SK-N-SH (cell line): ENCODE data around the gene PDE4D. TPM values are rescaled to one million over a fixed set of nuclear protein-coding genes. Genes with fewer than 3 reads are reported as not detected.

Experiments
- CTCF ChIA-PET: fragments of 300-600, 350-600 bp; formaldehyde crosslinking; extraction: SDS; loops from one replicate; lab custom pipeline; 2021; lab: Yijun Ruan, JAX
- POLR2A ChIA-PET: fragments of 350-600 bp; sonication (Branson Sonifier 250); formaldehyde crosslinking; extraction: SDS; loops from one replicate; lab custom pipeline; 2020; ENCODE audit warnings: antibody characterized with exemption, inconsistent platforms; lab: Yijun Ruan, JAX
- DNase-seq: peaks from one replicate; pipeline ENCODE4 v3.0.0; 2012
- H2AFZ ChIP-seq: fragments of 200-600 bp; sonication (generic); 2 replicates; pipeline ENCODE4 v1.8.1; 2016; ENCODE audit warnings: antibody characterized with exemption, mild to moderate bottlenecking, low read depth
- H3F3A ChIP-seq: fragments of 200-600 bp; sonication (generic); replicated peaks from 2 replicates; pipeline ENCODE3; 2016; ENCODE audit warnings: antibody characterized with exemption, mild to moderate bottlenecking; ENCODE audit not compliant: insufficient read depth
- H3K27ac ChIP-seq, 2 experiments: fragments of 200-500 bp in 1 of 2; fragments of 200-600 bp in 1 of 2; sonication (Bioruptor generic) in 1 of 2; sonication (generic), shearing (Covaris generic) in 1 of 2; 2 replicates each; pipeline versions ENCODE4 v1.5.1 to v1.6.1; 2014 to 2016; ENCODE audit warnings: low read depth in 2 of 2, inconsistent platforms in 1 of 2, low read length in 1 of 2, mild to moderate bottlenecking in 1 of 2, mixed read lengths in 1 of 2
- H3K27me3 ChIP-seq: fragments of 200-600 bp; sonication (generic), shearing (Covaris generic); 2 replicates; pipeline ENCODE4 v1.6.1; 2016; ENCODE audit warnings: mixed run types; ENCODE audit not compliant: insufficient read depth
- H3K36me3 ChIP-seq, 2 experiments: fragments of 200-500 bp in 1 of 2; fragments of 200-600 bp in 1 of 2; sonication (Bioruptor generic) in 1 of 2; sonication (generic) in 1 of 2; replicated peaks in 1 of 2; 2 replicates each; pipeline versions ENCODE3 to v1.5.1; 2014 to 2016; ENCODE audit warnings: low read length in 1 of 2, mild to moderate bottlenecking in 1 of 2; ENCODE audit not compliant: insufficient read depth in 2 of 2, control insufficient read depth in 1 of 2
- H3K4me1 ChIP-seq, 2 experiments: fragments of 200-500 bp in 1 of 2; fragments of 200-600 bp in 1 of 2; sonication (Bioruptor generic) in 1 of 2; sonication (generic), shearing (Covaris generic) in 1 of 2; 2 replicates each; pipeline versions ENCODE4 v1.5.1 to v1.6.1; 2014 to 2016; ENCODE audit warnings: low read depth in 1 of 2, low read length in 1 of 2, mixed run types in 1 of 2; ENCODE audit not compliant: insufficient read depth in 2 of 2, control insufficient read depth in 1 of 2
- H3K4me2 ChIP-seq: fragments of 200-600 bp; sonication (generic), shearing (Covaris generic); 2 replicates; pipeline ENCODE4 v1.6.1; 2017; ENCODE audit warnings: mixed run types
- H3K4me3 ChIP-seq, 2 experiments: fragments of 200-500 bp in 1 of 2; fragments of 200-600 bp in 1 of 2; sonication (Bioruptor generic) in 1 of 2; sonication (generic), shearing (Covaris generic) in 1 of 2; 2 replicates each; pipeline versions ENCODE4 v1.5.1 to v1.8.1; 2014 to 2016; ENCODE audit warnings: low read depth in 2 of 2, inconsistent platforms in 1 of 2, low read length in 1 of 2, mild to moderate bottlenecking in 1 of 2, mixed read lengths in 1 of 2, moderate library complexity in 1 of 2
- H3K79me2 ChIP-seq: fragments of 200-600 bp; sonication (generic); 2 replicates; pipeline ENCODE4 v1.8.1; 2017; ENCODE audit warnings: mild to moderate bottlenecking; ENCODE audit not compliant: insufficient read depth
- H3K9ac ChIP-seq: fragments of 200-600 bp; sonication (generic); 2 replicates; pipeline ENCODE4 v1.6.1; 2017; ENCODE audit warnings: mixed run types
- H3K9me2 ChIP-seq: fragments of 200-600 bp; sonication (generic); 2 replicates; pipeline ENCODE4 v1.6.1; 2017; ENCODE audit warnings: mixed run types
- H3K9me3 ChIP-seq: fragments of 200-600 bp; sonication (generic); 2 replicates; pipeline ENCODE4 v1.6.1; 2017; ENCODE audit warnings: mixed run types, mild to moderate bottlenecking, moderate library complexity
- H4K20me1 ChIP-seq: fragments of 200-600 bp; sonication (generic); 2 replicates; pipeline ENCODE4 v1.6.1; 2017; ENCODE audit warnings: mild to moderate bottlenecking, mixed run types; ENCODE audit not compliant: insufficient read depth
- ELF1 ChIP-seq: IDR thresholded peaks from 2 replicates; pipeline ENCODE4 v1.4.0; 2012
- EP300 ChIP-seq, 2 experiments: IDR thresholded peaks; 2 replicates each; pipeline versions ENCODE4 v1.4.0 to v1.6.1; 2012; ENCODE audit warnings: borderline replicate concordance in 1 of 2, low read depth in 1 of 2, low read length in 1 of 2
- FOXJ3 ChIP-seq: sonication (generic); formaldehyde crosslinking; IDR thresholded peaks from 2 replicates; pipeline ENCODE4 v1.5.1; 2020; ENCODE audit warnings: mild to moderate bottlenecking, missing genetic modification reagents
- GABPA ChIP-seq: IDR thresholded peaks from 2 replicates; pipeline ENCODE4 v1.4.0; 2012; ENCODE audit warnings: low read depth, mild to moderate bottlenecking
- GATA2 ChIP-seq: sonication (generic); formaldehyde crosslinking; IDR thresholded peaks from 2 replicates; pipeline ENCODE4 v1.5.0; 2020; ENCODE audit warnings: mild to moderate bottlenecking, missing genetic modification reagents
- RAD21 ChIP-seq: IDR thresholded peaks from 2 replicates; pipeline ENCODE4 v1.6.1; 2012; ENCODE audit warnings: mild to moderate bottlenecking, low read length
- TAF1 ChIP-seq: IDR thresholded peaks from 2 replicates; pipeline ENCODE4 v1.6.1; 2012; ENCODE audit warnings: low read depth, mild to moderate bottlenecking, low read length, moderate library complexity, borderline replicate concordance
- TCF12 ChIP-seq: IDR thresholded peaks from 2 replicates; pipeline ENCODE4 v1.4.0; 2012
- TEAD4 ChIP-seq: IDR thresholded peaks from 2 replicates; pipeline ENCODE4 v1.4.0; 2012; ENCODE audit warnings: mild to moderate bottlenecking, borderline replicate concordance; ENCODE audit not compliant: insufficient read depth
- WGBS: methylation state at CpG from one replicate; pipeline ENCODE4 v1.1.6; 2017; ENCODE audit warnings: low lambda C conversion rate; 5-methylcytosine and 5-hydroxymethylcytosine counted together
- polyA plus RNA-seq, 3 experiments: library from polyadenylated mRNA; depleted of rRNA; stranded (reverse); fragments of >200 nt; gene quantifications; 2 replicates each; pipeline ENCODE4 v1.2.3, GENCODE V29; 2012
- TF ChIP-seq, protein P1 (sequence below): IDR thresholded peaks from 2 replicates; pipeline ENCODE4 v1.4.0; 2012; ENCODE audit warnings: low read depth, borderline replicate concordance

PDE4D gene
- polyA plus RNA-seq, 1 of the 3 experiments (the other 2 are of a cell fraction), result 2.4 TPM

GRCh38 chr5:59816654-59817300 is 76.7 kb downstream of the PDE4D start:
- H3K4me3 ChIP-seq, result no peak overlapping the region
- POLR2A ChIA-PET, result no interaction called here
- WGBS, result 84% methylated on average over 6 of the region's 6 CpGs

DNA sequence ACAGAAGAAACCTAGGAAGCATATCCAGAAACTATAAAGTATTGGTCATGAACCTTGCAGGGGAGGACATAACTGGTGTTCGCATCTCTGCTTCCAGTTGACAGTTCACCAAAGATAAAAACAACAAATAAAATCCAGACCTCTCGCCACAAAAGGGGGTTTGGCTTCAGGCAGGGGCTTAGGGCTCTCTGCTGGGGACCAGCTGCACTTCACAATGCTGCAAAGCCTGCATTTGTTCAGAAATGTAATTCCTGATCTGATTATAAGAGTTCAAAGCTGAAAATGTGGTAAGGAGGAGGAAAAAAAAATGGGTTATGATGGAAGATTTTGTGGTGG is 79.0 kb downstream of the PDE4D start:
- Histone ChIP-seq H3K27ac (peak overlapping the region in 1 of 2 experiments; percentile 28; a peak in 1 of 4 replicates), H3K27me3 (no peaks in the 10 kb centered on the region), H3K4me2 (no peak overlapping the region)
- 92% methylated on average over 2 of the region's 2 CpGs for WGBS
- TF ChIP-seq TAF1 (no peak), TCF12 (peak; percentile 55; the same call in 1 of the 2 replicates), EP300 (IDR thresholded peaks at IDR 0.05; ENCODE audit: borderline replicate concordance in 1 of 2, low read depth in 1 of 2, low read length in 1 of 2) (peak in 1 of 2 experiments; percentile 62; a peak in 2 of 4 replicates), ELF1 (no peak), RAD21 (peak; percentile 9; the same call in 1 of the 2 replicates), FOXJ3 (no peak), TEAD4 (no peak), GATA2 (CRISPR knock-in tag) (peak; percentile 34; the same call in 1 of the 2 replicates), GABPA (no peak)
- TF ChIP-seq, protein P1, sequence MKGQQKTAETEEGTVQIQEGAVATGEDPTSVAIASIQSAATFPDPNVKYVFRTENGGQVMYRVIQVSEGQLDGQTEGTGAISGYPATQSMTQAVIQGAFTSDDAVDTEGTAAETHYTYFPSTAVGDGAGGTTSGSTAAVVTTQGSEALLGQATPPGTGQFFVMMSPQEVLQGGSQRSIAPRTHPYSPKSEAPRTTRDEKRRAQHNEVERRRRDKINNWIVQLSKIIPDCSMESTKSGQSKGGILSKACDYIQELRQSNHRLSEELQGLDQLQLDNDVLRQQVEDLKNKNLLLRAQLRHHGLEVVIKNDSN, result no peak
- TF ChIP-seq, all 33 proteins: peak for 4
- Histone ChIP-seq H3K9me2 (no peaks in the 10 kb centered on the region), H3K79me2 (no peaks in the 10 kb centered on the region), H3K4me1 (peaks cover 0 to 5% of the 10 kb centered on the region in 2 experiments; a peak in 1 of 4 replicates), H3K9me3 (no peaks in the 10 kb centered on the region), H3K36me3 (no peaks in the 10 kb centered on the region), H4K20me1 (no peaks in the 10 kb centered on the region), H3F3A (no peaks in the 10 kb centered on the region), H3K4me3 (no peak overlapping the region), H2AFZ (no peak overlapping the region), H3K9ac (no peak overlapping the region)
- ChIA-PET CTCF (interaction anchor here (0.6 to 3.8 kb wide), 45 partner anchors 8 to 1031 kb away, joined by 3 to 44 read pairs (median 4); no protein-coding TSS in a partner anchor), POLR2A (interaction anchor here (0.6 kb wide), 1 partner anchor 26 kb away, joined by 3 read pairs; no protein-coding TSS in a partner anchor)
- DNase-seq, result peak; percentile 56

More at GRCh38 chr5:59816654-59817300, 76.7 kb downstream of the PDE4D start:
- no peaks in the 10 kb centered on the region for H4K20me1 ChIP-seq
- no peaks in the 10 kb centered on the region for H3K36me3 ChIP-seq
- no peaks in the 10 kb centered on the region for H3K79me2 ChIP-seq
- H3K9me3 ChIP-seq, result no peaks in the 10 kb centered on the region
- H3F3A ChIP-seq, result no peaks in the 10 kb centered on the region
- H3K4me1 ChIP-seq, result peaks cover 0 to 5% of the 10 kb centered on the region in 2 experiments; a peak in 1 of 4 replicates
- no peak overlapping the region for H2AFZ ChIP-seq
- H3K4me2 ChIP-seq, result no peak overlapping the region
- no peak overlapping the region for H3K27ac ChIP-seq
- no peak for TF ChIP-seq GABPA
- H3K27me3 ChIP-seq, result no peaks in the 10 kb centered on the region
- CTCF ChIA-PET, result interaction anchor here (0.7 to 1.1 kb wide), 2 partner anchors 16 to 568 kb away, joined by 3 read pairs; no protein-coding TSS in a partner anchor
- no peaks in the 10 kb centered on the region for H3K9me2 ChIP-seq
- no peak for DNase-seq
- no peak overlapping the region for H3K9ac ChIP-seq
